ENCODE measurements around the gene PLA2G4B. TPM values are rescaled to one million over a fixed set of nuclear protein-coding genes. Genes with fewer than 3 reads are reported as not detected.
A peak's percentile ranks its signal among the peaks of the same experiment; 100 is the strongest.

Gene PLA2G4B
- total and polyA plus RNA-seq, 2 donors, result 1.9 to 45.4 TPM

DNA sequence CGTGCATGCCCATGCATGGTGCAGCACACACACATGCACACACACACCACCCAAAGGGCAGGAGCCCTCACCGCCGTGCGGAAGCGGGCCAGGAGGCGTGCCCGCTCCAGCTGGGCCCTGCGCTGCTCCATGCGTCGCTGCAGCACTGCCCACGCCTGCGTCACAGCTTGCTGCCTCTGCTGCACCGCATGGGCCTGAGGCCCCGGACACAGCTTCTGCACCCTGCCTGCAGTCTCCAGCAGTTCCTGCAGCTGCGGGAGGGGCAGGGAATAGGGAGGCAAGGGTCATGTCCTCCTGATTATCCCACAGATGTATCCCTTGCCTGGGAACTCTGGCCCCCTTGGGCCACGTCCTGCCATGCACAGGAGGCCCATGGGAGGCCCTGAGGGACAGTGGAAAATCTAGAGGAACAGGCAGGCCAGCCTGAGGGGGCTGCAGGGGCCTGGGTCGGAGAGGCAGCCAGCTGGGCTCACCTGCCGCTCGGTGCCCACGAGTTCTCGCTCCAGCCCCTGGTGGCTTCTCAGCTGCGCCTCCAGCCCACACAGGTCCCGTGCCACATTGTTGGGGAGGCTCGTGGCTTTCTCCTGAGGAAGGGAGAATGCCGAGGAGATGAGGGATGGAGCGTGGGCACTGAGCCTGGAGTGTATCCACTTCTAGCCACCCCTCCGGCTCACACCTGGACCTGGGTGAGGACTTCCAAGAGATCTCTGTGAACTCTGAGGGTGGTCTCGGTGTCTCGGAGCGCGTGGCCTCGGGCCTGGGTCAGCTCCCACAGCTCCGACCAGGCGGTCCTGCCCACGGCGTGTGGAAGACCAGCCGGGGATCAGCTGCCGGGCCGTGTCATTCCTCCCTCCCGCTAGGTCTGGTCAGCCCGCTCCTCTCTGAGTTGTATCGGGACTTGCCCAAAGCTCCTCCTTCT is 31.4 kb downstream of the PLA2G4B start:
- WGBS, result 94% methylated on average over 42 of the region's 42 CpGs
- DNase-seq (ENCODE audit: low read depth in 6 of 9, low spot score in 9 of 9), result no peak
- no peak overlapping the region for H3K4me3 ChIP-seq (ENCODE audit: low read length in 2 of 2)
- H3K27me3 ChIP-seq (ENCODE audit: control insufficient read depth in 2 of 2, insufficient read depth in 1 of 2, low read length in 1 of 2), result no peaks in the 10 kb centered on the region
- peak overlapping the region in 1 of 2 donors; percentile 37 for H3K27ac ChIP-seq (ENCODE audit: low read depth in 1 of 2, low read length in 1 of 2)
- H3K36me3 ChIP-seq (ENCODE audit: control insufficient read depth in 2 of 2, insufficient read depth in 2 of 2, low read length in 1 of 2), result no peaks in the 10 kb centered on the region
- H3K4me1 ChIP-seq (ENCODE audit: control insufficient read depth in 2 of 2, insufficient read depth in 2 of 2, low read length in 2 of 2), result peaks cover 0 to 12% of the 10 kb centered on the region in 2 donors
- H3K9me3 ChIP-seq (ENCODE audit: control insufficient read depth in 2 of 2, insufficient read depth in 1 of 2, low read length in 1 of 2), result no peaks in the 10 kb centered on the region

DNA sequence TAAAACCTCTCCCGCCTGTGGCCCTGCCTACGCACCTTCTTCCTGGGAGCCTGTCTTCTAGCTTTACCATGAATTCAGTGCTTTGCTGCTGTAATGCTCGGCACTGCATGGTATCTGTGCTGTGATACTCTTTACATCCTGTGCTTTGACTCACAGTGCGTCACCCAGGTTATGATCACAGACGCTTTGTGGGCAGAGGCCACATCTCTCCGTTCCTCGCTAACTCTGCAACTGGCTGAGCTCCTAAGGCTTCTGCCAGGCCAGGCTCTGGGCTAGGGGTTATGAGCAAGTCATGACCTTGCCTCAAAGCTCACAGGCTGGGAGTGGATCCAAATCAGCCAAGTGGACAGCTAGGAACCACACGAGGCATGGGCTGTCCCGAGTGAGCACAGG is 32.0 kb downstream of the PLA2G4B start:
- Histone ChIP-seq H3K27me3 (ENCODE audit: control insufficient read depth in 2 of 2, insufficient read depth in 1 of 2, low read length in 1 of 2) (no peaks in the 10 kb centered on the region), H3K9me3 (ENCODE audit: control insufficient read depth in 2 of 2, insufficient read depth in 1 of 2, low read length in 1 of 2) (no peaks in the 10 kb centered on the region), H3K36me3 (ENCODE audit: control insufficient read depth in 2 of 2, insufficient read depth in 2 of 2, low read length in 1 of 2) (no peaks in the 10 kb centered on the region), H3K27ac (ENCODE audit: low read depth in 1 of 2, low read length in 1 of 2) (peak overlapping the region in 1 of 2 donors; percentile 37), H3K4me1 (ENCODE audit: control insufficient read depth in 2 of 2, insufficient read depth in 2 of 2, low read length in 2 of 2) (peaks cover 0 to 12% of the 10 kb centered on the region in 2 donors), H3K4me3 (ENCODE audit: low read length in 2 of 2) (no peak overlapping the region)
- DNase-seq (ENCODE audit: low read depth in 6 of 9, low spot score in 9 of 9), result peak in 5 of 9 donors; percentile 16 to 70 (median 22)
- WGBS, result 90% methylated on average over 9 of the region's 9 CpGs

GRCh38 chr15:41871175-41871905 is 32.7 kb downstream of the PLA2G4B start:
- no peak for DNase-seq (ENCODE audit: low read depth in 6 of 9, low spot score in 9 of 9)
- no peaks in the 10 kb centered on the region for H3K9me3 ChIP-seq (ENCODE audit: control insufficient read depth in 2 of 2, insufficient read depth in 1 of 2, low read length in 1 of 2)
- H3K4me1 ChIP-seq (ENCODE audit: control insufficient read depth in 2 of 2, insufficient read depth in 2 of 2, low read length in 2 of 2), result peaks cover 0 to 12% of the 10 kb centered on the region in 2 donors
- no peaks in the 10 kb centered on the region for H3K27me3 ChIP-seq (ENCODE audit: control insufficient read depth in 2 of 2, insufficient read depth in 1 of 2, low read length in 1 of 2)
- H3K36me3 ChIP-seq (ENCODE audit: control insufficient read depth in 2 of 2, insufficient read depth in 2 of 2, low read length in 1 of 2), result no peaks in the 10 kb centered on the region
- H3K27ac ChIP-seq (ENCODE audit: low read depth in 1 of 2, low read length in 1 of 2), result peak overlapping the region in 1 of 2 donors; percentile 10
- H3K4me3 ChIP-seq (ENCODE audit: low read length in 2 of 2), result no peak overlapping the region
- 96% methylated on average over 19 of the region's 19 CpGs for WGBS

DNA sequence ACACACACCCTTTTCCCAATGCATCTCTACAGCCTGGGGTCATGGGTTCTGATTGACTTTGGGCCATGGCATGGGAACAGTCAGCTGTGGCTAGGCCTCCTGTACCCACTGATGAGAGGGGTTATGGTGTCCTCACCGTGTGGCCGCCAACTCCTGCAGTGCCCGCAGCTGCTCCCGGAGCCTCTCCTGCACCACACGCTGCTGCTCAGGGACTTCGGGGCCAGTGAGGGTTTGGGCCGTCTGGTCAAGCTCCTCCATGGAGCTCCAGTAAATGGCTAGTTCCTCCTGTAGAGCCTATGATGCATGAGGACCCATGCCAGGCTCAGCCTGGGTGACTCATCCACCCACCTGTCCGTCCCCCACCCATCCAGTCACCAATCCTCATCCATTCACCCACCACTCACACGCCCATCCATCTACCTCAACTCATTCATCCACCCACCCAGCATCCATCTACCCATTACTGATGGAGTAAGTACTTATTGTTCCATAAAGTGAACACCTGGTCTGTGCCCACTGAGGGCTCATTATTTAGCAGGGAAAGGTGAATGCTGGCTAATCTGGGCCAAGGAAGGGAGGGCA is 33.6 kb downstream of the PLA2G4B start:
- H3K4me1 ChIP-seq (ENCODE audit: control insufficient read depth in 2 of 2, insufficient read depth in 2 of 2, low read length in 2 of 2), result peaks cover 0 to 12% of the 10 kb centered on the region in 2 donors
- WGBS, result 96% methylated on average over 9 of the region's 9 CpGs
- no peaks in the 10 kb centered on the region for H3K36me3 ChIP-seq (ENCODE audit: control insufficient read depth in 2 of 2, insufficient read depth in 2 of 2, low read length in 1 of 2)
- H3K9me3 ChIP-seq (ENCODE audit: control insufficient read depth in 2 of 2, insufficient read depth in 1 of 2, low read length in 1 of 2), result no peaks in the 10 kb centered on the region
- DNase-seq (ENCODE audit: low read depth in 6 of 9, low spot score in 9 of 9), result no peak
- no peak overlapping the region for H3K4me3 ChIP-seq (ENCODE audit: low read length in 2 of 2)
- H3K27me3 ChIP-seq (ENCODE audit: control insufficient read depth in 2 of 2, insufficient read depth in 1 of 2, low read length in 1 of 2), result no peaks in the 10 kb centered on the region
- H3K27ac ChIP-seq (ENCODE audit: low read depth in 1 of 2, low read length in 1 of 2), result no peak overlapping the region

- Histone ChIP-seq H3K9me3 (ENCODE audit: control insufficient read depth in 2 of 2, insufficient read depth in 1 of 2, low read length in 1 of 2) (no peaks in the 10 kb centered on the region), H3K36me3 (ENCODE audit: control insufficient read depth in 2 of 2, insufficient read depth in 2 of 2, low read length in 1 of 2) (no peaks in the 10 kb centered on the region), H3K27me3 (ENCODE audit: control insufficient read depth in 2 of 2, insufficient read depth in 1 of 2, low read length in 1 of 2) (no peaks in the 10 kb centered on the region), H3K4me3 (ENCODE audit: low read length in 2 of 2) (no peak overlapping the region), H3K27ac (ENCODE audit: low read depth in 1 of 2, low read length in 1 of 2) (no peak overlapping the region), H3K4me1 (ENCODE audit: control insufficient read depth in 2 of 2, insufficient read depth in 2 of 2, low read length in 2 of 2) (peaks cover 0 to 12% of the 10 kb centered on the region in 2 donors)
- WGBS, result 95% methylated on average over 8 of the region's 8 CpGs
- no peak for DNase-seq (ENCODE audit: low read depth in 6 of 9, low spot score in 9 of 9)
Measured at GRCh38 chr15:41873711-41874110, 35.1 kb downstream of the PLA2G4B start.

- DNase-seq (ENCODE audit: low read depth in 6 of 9, low spot score in 9 of 9), result no peak
- Histone ChIP-seq H3K9me3 (ENCODE audit: control insufficient read depth in 2 of 2, insufficient read depth in 1 of 2, low read length in 1 of 2) (no peaks in the 10 kb centered on the region), H3K27ac (ENCODE audit: low read depth in 1 of 2, low read length in 1 of 2) (no peak overlapping the region), H3K4me1 (ENCODE audit: control insufficient read depth in 2 of 2, insufficient read depth in 2 of 2, low read length in 2 of 2) (peaks cover 0 to 12% of the 10 kb centered on the region in 2 donors), H3K27me3 (ENCODE audit: control insufficient read depth in 2 of 2, insufficient read depth in 1 of 2, low read length in 1 of 2) (peaks cover 0 to 2% of the 10 kb centered on the region in 2 donors), H3K36me3 (ENCODE audit: control insufficient read depth in 2 of 2, insufficient read depth in 2 of 2, low read length in 1 of 2) (no peaks in the 10 kb centered on the region), H3K4me3 (ENCODE audit: low read length in 2 of 2) (no peak overlapping the region)
- WGBS, result 98% methylated on average over 12 of the region's 12 CpGs
Measured at GRCh38 chr15:41874736-41875135, 36.1 kb downstream of the PLA2G4B start.

GRCh38 chr15:41876007-41876406 is 37.4 kb downstream of the PLA2G4B start:
- Histone ChIP-seq H3K4me3 (ENCODE audit: low read length in 2 of 2) (no peak overlapping the region), H3K27me3 (ENCODE audit: control insufficient read depth in 2 of 2, insufficient read depth in 1 of 2, low read length in 1 of 2) (peaks cover 0 to 11% of the 10 kb centered on the region in 2 donors), H3K36me3 (ENCODE audit: control insufficient read depth in 2 of 2, insufficient read depth in 2 of 2, low read length in 1 of 2) (no peaks in the 10 kb centered on the region), H3K27ac (ENCODE audit: low read depth in 1 of 2, low read length in 1 of 2) (no peak overlapping the region), H3K4me1 (ENCODE audit: control insufficient read depth in 2 of 2, insufficient read depth in 2 of 2, low read length in 2 of 2) (peaks cover 0 to 4% of the 10 kb centered on the region in 2 donors), H3K9me3 (ENCODE audit: control insufficient read depth in 2 of 2, insufficient read depth in 1 of 2, low read length in 1 of 2) (no peaks in the 10 kb centered on the region)
- DNase-seq (ENCODE audit: low read depth in 6 of 9, low spot score in 9 of 9), result no peak
- whole genome bisulfite sequencing, result 86% methylated on average over 13 of the region's 13 CpGs

- no peak overlapping the region for H3K27ac ChIP-seq (ENCODE audit: low read depth in 1 of 2, low read length in 1 of 2)
- H3K9me3 ChIP-seq (ENCODE audit: control insufficient read depth in 2 of 2, insufficient read depth in 1 of 2, low read length in 1 of 2), result no peaks in the 10 kb centered on the region
- H3K36me3 ChIP-seq (ENCODE audit: control insufficient read depth in 2 of 2, insufficient read depth in 2 of 2, low read length in 1 of 2), result no peaks in the 10 kb centered on the region
- H3K4me3 ChIP-seq (ENCODE audit: low read length in 2 of 2), result no peak overlapping the region
- no peak for DNase-seq (ENCODE audit: low read depth in 6 of 9, low spot score in 9 of 9)
- H3K27me3 ChIP-seq (ENCODE audit: control insufficient read depth in 2 of 2, insufficient read depth in 1 of 2, low read length in 1 of 2), result peaks cover under 1 to 18% of the 10 kb centered on the region in 2 donors
- no peaks in the 10 kb centered on the region for H3K4me1 ChIP-seq (ENCODE audit: control insufficient read depth in 2 of 2, insufficient read depth in 2 of 2, low read length in 2 of 2)
- WGBS, result 89% methylated on average over 12 of the region's 12 CpGs
Measured at GRCh38 chr15:41876689-41877088, 38.0 kb downstream of the PLA2G4B start.

Measured in thymus (tissue), 11 donors.